Activated naive CD4-positive, alpha-beta T cell treated with Interleukin-2 at 50 U/mL for 16 hours (primary cell): ENCODE measurements around the gene LMF2.
A peak's percentile ranks its signal among the peaks of the same experiment; 100 is the strongest.

Experiments used
- DNase-seq: peaks from one replicate; pipeline ENCODE4 v3.0.0-alpha.2; 2020

LMF2 gene

DNA sequence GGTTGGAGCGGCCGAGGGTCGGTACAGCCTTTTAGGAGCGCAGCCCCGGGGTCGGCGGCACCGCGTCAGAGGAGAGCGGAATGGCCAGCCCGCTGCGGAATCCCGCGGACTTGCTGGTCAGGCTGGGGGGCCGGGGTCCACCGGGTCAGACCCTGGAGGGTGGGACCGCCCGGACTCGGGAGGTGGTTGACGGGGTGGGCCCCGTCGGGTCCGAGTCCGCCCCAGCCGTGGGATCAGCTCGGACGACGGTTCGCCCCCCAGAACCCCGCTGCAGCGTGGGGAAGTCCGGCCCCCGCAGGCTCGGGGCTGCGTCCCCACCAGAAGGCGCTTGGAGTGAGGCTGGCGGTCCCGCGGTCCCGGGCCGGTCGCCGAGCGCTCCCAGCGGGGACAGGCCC, 26.5 kb downstream of the LMF2 start:
- DNase-seq = no peak

DNA sequence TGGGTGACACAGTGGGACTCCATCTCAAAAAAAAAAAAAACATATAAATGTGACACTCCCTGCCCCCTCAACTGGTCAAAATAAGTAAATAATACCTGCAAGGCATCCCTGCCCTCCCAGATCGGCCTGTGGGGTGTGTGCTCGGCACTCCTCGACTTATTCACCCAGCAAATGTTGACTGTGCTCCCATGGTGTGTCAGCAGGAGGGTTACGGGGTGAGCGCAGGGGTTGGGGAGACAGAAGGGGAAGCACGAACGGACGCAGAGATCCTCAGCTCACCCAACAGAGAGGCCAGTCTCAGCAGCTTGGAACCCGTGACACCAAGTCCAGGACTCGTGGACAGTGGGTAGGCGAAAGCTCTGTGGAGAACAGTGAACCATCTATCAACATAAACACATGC, 27.8 kb downstream of the LMF2 start:
- no peak for DNase-seq

DNA sequence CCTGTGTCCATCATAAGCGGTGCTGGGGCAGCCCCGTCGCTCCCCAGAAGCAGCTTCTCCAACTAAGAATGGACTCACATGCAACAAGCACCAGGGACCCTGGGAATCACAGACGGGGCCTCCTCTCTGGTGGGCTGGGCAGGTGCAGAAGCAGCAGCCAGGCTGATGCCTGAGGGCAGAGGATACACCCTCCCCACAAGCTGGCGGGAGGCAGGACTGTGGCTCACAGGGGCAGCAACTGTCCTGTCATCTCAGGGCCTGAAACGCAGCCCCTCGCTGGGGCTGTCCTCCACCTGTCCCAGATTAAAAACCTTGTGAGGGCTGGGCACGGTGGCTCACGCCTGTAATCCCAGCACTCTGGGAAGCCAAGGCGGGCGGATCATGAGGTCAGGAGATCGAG, 29.6 kb downstream of the LMF2 start:
- no peak for DNase-seq

DNA sequence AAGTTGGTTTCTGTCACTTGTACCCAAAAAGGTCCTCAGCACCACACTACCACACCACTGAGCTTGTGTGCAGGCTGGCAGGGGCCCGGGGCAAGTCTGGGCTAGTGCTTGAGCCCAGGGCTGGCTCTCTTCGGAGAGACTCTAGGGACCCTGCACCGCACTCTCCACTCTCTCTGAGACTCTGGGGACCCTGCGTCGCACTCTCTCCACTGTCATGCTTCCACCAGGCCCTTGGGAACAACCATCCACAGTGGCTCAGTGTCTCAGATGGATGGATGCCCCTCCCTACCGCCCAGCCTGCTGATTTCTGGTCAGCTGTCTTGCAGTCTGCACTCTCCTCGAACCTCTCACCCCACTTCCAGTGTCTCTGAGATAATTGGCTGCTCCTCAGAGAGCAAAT, 30.6 kb downstream of the LMF2 start:
- no peak for DNase-seq

DNA sequence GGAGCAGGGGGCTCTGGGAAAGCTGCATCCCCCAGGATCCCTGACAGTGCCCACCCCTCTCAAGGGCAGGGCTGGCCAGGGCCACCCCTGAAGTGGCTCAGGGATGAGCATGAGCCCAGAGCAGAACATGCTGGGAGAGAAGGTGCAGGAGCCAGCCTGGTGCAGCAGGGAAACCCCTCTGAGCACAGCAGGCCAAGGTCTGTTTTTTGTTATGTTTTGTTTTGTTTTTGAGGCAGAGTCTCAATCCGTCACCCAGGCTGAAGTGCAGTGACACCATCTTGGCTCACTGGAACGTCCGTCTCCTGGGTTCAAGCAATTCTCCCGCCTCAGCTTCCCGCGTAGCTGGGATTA, 31.9 kb downstream of the LMF2 start:
- no peak for DNase-seq

DNA sequence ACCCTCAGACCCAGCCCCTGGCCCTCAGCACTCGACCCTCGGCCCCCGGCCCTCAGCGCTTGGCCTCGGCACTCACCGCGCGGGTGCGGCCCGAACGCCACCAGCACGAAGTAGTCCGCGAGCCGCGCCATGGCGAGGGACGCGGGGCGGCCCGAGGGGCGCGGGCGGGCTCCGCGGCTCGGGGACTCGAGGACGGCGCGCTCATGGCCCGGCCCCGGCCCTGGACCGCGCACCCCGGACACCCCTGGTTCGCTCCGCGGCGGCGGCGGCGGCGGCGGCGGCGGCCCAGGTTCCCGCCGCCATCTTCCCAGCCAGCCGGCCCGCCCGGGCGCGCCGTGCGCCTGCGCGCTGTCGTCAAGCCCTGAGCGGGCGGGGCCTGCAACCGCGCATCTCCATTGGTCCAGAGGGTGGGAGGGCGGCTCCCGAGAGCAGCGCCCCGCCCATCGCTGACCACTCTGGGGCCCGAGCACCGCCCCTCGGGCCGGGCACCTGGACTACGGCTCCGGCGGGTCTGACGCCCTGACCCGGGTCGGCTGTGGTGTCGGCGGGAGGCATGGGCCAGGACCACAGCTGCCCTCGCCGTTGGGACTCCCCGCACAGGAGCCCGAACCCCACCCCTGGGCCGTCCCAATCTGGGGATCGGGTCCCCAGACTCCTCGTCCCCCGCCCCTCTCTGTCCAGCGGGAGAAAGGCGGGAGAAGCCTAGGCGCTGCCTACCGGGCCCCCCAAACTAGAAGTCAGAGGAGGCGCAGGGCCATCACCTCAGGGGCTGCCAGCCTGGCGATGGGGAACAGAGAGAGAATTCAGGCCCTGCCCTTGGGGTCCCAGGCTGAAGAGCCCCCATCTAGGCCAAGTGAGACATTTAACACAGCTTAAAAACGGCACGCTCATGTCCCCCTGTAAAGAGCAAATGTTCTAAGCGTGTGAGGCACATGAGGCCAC, 32.5 kb downstream of the LMF2 start, which contains the start of gene SBF1:
Gene SBF1, minus strand, starts transcription at position 326 of the 942 bp plus-strand sequence. Its CDS starts 195 bp downstream, at position 131.
- DNase-seq = peak; percentile 92

DNA sequence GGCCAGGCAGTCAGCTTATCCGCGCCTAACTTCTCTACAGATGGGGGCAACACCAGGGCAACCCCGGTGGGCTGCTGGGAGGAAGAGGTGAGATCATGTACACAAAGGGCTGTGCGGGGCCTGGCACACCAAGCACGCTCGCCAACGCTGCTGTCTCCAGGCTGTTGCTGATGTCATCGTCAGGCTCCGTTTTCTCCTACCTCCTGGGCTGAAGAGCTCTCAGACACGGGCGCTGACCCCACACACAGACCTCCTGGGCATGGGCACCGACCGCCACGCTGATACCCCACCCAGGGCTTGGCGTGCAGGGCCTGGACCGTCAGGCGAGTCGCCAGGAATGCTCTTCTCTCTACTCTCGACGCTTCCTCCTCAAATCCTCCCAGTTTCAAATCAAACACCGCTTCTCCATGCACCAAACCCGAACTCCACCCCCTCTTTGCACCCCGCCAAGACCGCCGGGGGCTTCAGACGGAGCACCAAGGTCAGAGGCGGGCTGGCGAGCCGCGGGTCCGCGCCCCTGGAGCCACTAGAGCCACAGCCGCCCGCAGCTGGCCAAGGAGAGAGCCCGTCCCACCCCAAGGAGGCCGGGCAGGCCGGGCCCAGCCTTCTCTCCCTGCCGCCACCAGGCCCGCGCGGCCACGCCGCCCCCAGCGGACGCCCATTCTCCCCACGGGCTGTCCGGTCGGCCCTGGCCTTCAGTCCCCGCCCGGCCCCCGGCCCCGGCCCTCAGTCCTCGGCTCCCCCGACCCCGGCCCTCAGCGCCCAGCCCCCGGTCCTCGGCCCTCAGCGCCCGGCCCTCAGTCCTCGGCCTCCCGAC, 33.4 kb downstream of the LMF2 start:
- peak; percentile 49 for DNase-seq

DNA sequence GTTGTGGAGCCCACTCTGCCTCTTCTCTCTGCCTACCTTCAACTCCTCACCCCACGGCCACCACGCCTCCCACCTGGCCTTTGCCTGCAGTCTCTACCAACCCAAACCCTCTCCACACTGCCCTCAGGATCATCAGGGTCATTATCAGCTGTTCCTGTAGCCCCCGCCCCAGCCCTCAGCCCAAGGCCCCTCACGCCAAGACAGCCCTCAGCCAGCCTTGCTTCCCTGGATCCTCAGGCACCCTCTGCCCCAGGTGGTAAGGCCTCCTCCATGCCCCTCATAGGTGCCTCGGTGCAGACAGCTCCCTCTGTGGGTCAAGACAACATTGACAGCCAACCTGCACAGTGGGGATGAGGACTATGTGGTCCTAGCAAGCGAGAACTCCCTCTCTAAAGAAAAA, 34.4 kb downstream of the LMF2 start:
- DNase-seq = peak; percentile 50

DNA sequence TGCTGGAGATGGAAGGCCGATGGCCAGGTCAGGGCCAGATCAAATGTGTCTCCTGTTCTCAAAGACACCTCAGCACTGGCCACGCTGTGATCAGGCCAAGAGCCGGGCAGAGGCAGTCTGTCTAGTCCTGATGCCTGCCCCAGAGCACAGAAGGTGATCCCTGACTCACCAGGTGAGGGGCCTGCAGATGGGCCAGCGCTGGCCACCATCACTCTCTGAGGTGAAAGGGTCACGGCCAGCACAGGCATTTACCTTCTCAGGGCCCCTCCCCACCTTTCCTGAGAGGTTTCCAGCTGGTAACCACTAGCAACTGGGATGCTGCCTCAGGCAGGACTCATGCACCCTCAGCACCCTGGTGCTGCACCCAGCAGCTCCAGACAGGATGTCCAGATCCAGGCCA, 35.5 kb downstream of the LMF2 start:
- no peak for DNase-seq

DNA sequence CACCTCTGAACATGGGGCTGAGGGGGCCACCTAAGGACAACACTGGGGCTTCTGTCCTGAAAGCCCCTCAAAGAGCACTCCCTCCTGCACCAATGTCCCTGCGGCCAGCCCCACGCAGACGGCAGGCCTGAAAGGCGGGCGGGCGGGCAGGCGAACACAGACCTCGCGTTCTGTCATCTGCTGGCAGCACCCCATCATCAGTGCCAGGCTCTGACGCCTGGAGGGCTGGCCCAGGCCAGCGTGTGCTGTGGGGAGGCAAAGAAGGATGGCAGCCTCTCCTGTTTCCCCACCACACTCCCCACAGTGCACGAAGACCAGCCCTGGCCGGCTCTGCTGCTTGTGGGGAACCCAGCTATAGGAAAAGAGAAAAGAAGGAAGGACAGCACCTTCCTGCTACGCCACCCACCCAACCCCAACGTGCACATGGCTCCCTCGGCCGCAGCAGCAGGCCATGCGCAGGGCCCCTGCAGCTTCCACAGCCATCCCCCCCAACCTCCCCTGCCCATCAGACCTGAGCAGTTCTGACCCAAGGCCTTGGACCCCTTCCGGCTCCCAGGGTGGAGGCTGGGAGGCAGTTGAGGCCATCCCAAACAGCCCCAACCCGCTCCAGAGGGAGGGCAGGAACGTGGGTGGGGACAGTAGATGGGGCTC, 36.2 kb downstream of the LMF2 start:
- no peak for DNase-seq

DNA sequence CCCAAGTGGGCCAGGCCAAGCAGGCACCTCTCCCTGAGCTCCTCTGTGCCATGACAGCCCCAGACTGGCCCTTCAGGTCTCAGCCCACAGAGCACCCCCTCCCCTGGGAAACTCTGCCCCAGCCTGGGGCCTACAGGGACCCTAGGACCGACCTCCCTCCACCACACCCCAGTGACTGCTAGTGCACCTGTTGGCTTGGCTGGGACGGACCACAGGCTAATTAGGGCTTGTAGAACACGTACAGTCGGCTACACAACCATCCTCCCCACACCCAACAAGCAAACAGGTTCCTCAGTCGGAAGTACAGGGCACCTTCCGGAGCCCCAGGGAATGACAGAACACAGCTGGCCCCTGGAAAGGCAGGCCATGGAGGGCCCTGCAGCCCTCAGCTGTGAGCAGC, 37.0 kb downstream of the LMF2 start:
- DNase-seq = no peak

DNA sequence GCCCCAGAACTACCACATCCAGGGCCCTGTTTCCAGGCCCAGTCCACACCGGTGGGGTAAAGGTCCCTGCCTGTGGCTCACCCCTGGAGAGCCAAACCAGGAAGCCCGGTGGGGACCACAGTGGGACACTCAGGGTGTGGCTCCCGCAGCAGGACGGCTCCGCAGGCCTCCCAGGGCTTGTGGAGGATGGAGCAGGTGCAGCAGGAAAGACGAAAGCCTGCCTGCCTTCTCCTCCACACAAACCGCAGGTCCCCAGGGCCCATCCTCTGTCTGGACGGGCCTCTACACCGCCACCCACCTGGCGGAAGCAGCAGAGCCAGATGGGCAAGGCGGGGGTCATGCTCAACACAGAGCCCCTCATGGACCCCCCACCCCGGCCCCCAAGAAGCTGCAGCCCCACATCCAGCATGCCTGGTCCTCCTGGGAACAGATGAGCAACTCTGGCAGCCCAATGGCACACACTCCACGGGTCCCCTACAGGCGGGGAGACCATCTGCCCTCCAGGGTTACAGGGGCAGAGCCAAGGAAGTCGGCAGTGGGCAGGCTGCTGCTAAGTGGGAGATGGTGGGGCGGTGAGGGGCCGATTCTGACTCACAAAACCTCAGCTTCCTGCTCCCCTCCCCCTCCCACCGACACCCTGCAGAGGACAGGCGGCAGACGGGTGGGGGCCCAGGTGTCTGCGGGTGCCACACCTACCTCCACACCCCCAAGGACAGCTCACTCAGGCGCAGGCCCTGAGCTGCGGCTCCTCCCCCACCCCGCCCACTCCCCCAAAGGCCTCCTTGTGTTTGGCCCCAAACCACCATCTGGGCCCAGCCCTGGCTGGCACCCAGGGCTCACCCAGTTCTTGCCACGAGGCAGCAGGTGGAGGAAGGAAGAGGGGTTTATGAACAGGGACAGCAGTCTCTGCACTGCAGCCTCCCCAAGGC, 37.9 kb downstream of the LMF2 start:
- DNase-seq = peak; percentile 92

DNA sequence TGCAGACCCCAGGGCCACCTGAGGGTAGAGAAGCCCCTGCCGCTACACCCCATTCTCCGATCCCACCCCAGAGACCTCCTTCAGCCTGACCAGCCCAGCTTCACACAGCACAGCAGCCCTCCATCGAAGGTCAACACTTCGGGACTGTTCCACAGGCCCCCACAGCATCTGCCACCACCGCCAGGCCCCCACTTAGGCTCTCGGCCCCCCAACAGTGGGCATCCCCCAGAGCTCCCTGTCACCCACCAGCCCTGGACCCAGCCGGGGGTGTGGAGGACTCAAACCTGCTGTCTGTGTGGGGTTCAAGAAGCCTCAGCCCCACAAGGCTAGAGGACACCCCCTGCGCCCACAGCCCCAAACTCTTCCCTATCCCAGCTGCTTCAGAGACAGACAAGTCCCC, 38.9 kb downstream of the LMF2 start:
- no peak for DNase-seq

DNA sequence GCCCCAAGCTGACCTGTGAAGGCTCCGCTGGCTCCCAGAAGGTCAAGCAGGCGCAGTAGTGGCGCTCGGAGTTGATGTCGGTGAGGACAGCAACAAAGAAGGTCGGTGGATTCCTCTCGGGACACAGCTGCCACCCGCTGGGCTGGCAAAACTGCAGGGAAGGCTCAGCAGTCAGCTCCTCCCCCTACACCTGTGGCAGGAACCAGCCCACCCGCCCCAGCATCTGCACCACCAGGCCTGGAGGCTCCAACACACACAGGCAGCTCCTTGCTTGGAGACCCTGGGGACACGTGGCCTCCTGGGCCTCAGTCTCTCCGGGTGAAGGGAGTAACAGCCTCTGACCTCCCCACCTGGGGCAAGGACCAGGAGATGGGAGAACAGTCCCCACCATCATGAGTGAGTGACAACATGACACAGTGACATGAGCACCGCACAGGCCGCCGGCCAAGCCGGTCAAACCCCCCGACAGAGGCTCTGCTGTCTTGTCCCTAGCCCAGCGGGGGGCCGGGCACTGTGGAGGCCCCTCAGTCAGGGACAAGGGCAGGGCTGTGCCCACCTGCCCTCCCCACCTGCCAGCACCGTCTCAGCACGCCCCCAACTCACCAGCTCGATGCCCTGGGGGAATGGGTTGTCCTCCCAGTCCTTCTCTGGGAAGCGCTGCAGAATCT, 39.6 kb downstream of the LMF2 start:
- no peak for DNase-seq

DNA sequence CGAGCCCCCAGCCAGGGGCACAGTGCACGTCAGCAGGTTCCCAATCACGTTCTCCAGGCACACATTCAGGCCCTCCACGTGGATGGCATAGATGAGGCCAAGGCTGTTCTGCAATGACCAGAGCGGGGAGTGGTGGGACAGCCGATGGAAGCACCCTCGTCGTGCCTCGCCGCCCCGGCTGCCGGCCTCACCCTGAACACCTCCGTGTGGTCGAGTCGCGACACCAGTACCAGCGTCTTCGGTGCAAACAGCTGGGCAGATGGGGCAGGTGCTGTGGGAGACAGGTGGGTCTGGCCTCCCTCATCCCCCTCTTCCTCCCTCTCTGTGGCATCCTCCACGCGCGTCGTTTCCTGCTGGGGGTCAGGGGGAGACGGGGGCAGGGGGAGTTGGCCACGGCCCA, 40.2 kb downstream of the LMF2 start:
- no peak for DNase-seq

DNA sequence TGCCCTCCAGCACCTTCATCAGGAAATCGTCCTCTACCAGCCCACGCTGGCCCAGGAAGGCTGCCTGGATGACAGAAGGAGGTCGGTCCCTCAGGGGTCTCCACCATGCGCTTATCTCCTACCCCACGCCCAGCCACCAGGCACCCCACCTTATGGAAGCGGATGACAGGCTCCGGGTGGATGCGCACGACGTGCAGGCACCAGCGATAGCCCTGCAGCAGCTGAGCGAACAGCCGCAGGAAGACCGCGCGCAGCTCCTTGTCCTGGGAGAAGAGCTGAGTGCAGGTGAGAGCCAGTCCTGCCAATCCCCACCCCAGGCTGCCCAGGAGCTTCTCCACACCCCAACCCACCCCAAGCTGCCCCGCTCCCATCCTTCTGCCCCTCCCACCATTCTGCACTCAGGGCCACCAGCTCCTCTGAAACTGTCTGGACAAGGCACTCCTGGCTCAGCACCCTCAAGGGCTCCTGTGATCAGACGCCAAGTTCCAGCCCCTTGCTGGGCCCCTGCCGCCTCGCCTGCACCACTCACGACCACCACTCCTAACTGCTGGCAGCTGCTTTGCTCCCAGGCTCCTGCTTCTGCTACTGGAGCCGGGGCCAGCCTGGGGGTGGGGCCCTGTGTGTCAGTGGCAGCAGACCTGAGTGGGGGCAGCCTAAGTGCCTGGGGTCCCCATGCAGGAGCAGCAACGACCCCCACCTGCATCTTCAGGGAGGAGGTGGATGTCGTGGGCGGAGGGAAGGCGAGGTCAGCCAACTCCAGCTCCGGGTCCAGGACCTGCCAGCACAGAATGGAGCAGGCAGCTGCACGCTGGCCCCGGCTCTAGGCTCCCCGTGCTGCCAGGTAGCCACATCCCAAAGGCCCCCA, 42.2 kb downstream of the LMF2 start:
- no peak for DNase-seq

DNA sequence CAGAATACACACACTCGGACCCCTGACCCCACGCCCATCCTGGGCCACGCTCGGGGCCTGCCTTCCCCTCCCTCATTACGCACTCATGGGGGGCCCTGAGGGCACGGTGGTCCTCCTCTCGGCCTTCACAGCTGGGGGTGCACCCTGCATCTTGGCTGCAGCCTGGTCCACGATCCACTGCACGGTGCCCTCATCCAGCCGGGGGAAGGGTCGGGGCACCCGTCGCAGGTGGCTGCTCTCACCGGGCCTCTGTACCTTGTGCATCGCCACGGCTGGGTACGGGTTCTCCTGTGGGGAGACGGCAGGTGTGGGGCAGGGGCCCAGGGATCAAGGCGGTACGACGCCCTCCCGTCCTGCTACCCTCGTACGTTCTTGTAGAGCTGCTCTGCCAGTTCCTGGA, 43.1 kb downstream of the LMF2 start:
- no peak for DNase-seq

DNA sequence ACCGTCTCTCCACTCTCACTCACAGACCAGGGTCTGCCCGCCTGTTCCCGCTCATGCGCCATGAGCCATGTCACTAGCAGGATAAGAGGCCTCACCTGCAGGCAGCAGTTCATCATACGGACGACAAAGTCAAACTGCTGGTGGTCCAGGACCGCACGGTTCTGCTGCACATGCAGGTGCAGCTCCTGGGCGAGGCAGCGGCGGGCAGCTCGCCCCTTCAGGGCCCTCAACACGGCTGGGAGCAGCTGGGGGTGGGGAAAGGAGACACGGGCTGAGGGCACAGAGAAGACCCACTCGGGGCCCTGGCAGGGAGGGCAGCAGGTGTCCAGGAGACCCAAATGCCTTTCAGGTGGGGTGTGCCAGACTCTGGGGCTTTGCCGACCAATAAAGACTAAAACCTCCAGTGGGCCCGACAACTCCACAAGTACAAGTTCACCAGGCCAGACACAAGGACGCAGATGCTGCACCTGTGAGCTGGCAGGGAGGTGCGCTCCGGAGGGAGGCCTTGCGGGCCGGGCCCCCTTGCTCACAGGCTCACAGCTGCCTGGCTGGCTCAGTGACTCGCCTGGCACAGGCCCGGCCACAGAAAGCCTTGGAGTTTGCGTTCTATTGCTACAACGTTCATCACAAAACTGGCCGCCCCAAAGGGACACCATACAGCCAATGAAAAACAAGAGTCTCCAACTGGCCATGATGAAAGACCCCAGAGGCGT, 44.2 kb downstream of the LMF2 start:
- DNase-seq = no peak

DNA sequence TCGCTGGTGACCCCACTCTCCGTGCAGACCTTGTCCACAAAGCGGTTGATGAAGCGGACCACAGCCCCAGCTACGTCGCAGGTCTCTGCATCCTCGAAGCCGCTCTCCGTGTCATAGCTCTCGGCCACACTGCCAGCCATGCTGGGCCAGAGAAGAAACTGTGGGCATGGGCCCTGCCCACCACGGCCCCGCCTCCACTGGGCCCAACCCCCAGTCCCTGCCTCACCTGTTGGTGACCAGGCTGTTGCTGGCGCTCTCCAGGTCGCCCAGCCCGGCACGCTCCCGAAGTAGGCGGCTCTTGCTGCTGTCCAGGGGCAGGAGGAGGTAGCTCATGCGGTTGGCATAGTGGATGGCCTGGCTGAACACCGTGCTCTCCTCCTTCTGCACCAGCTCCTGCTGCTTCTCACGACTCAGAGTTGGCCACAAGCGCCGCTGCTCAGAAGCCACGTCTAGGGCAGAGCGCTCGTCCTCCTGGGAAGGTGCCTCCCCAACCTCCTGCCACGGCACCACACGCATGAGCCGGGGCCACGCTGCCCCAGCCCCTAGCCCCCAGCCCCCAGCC, 45.4 kb downstream of the LMF2 start:
- no peak for DNase-seq

DNA sequence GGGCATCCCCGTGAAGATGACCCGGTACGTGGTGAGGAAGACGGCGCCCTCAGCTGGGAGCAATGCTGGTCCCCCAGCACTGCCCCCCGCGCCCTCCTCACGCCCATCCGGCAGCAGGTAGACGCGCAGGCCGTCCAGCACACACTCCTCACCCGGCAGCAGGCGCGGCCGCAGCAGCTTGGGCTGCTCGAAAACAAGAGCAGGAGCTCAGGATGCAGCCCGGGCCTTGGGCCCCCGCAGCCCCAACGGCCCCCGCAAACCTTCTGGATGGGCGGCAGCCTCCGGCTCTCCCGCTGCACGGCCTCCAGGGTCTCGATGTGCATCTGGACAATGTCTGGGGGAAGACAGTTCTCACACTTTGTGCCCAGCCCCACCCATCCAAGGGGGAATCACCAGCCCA, 46.0 kb downstream of the LMF2 start:
- DNase-seq = no peak
